HepG2 (cell line): ENCODE results near the gene SDK1. TPM values are rescaled to one million over a fixed set of nuclear protein-coding genes. Genes with fewer than 3 reads are reported as not detected.

Experiments used
- ATAC-seq: fragments of 200-7000 bp; cut with Tn5 transposase; 3 replicates; pipeline ENCODE4 v1.9.1; 2020; ENCODE audit warnings: mild to moderate bottlenecking, moderate library complexity
- BruUV-seq: library from RNA; stranded (reverse); fragments of 400-500 nt; replicated peaks from 2 replicates; lab custom pipeline; 2021; lab: Mats Ljungman, UMichigan
- CTCF ChIA-PET: fragments of 300-600 bp; formaldehyde crosslinking; extraction: SDS; loops from one replicate; lab custom pipeline; 2021; ENCODE audit warnings: low total read pairs, inconsistent platforms, low intra/inter-chr PET ratio; lab: Yijun Ruan, JAX
- POLR2A ChIA-PET: fragments of 350-600 bp; sonication (Branson Sonifier 250); formaldehyde crosslinking; loops from one replicate; lab custom pipeline; 2020; ENCODE audit warnings: antibody characterized with exemption, inconsistent platforms; lab: Yijun Ruan, JAX
- DNase-seq: peaks from one replicate; pipeline ENCODE4 v3.0.0-alpha.2; 2015; ENCODE audit warnings: low spot score
- FAIRE-seq: peaks from 3 replicates; lab custom pipeline; 2011; peaks lifted over from hg19 to GRCh38; lab: Jason Lieb, UNC
- H2AFZ ChIP-seq: one replicate; pipeline ENCODE4 v1.6.1; 2011; ENCODE audit warnings: low read length, inconsistent platforms
- H3K27ac ChIP-seq: fragments of 300-600 bp; 3 replicates; pipeline ENCODE4 v1.8.0; 2011; ENCODE audit warnings: mixed run types, mild to moderate bottlenecking, mixed read lengths, low read length, inconsistent platforms; ENCODE audit not compliant: insufficient read depth; ENCODE audit errors: extremely low read length
- H3K27me3 ChIP-seq, 2 experiments: fragments of 200-600 bp in 1 of 2; 2 replicates in 1 of 2; 3 replicates in 1 of 2; pipeline versions ENCODE4 v1.6.0 to v1.8.0; 2011; ENCODE audit warnings: low read length in 2 of 2, mild to moderate bottlenecking in 2 of 2, moderate library complexity in 2 of 2, inconsistent platforms in 1 of 2; ENCODE audit not compliant: insufficient read depth in 2 of 2, control insufficient read depth in 1 of 2
- H3K36me3 ChIP-seq, 2 experiments: fragments of 200-600 bp in 1 of 2; replicated peaks in 1 of 2; 2 replicates in 1 of 2; 3 replicates in 1 of 2; pipeline versions ENCODE4 v1.5.1 to v1.8.0; 2011; ENCODE audit warnings: low read length in 2 of 2, inconsistent platforms in 1 of 2; ENCODE audit not compliant: insufficient read depth in 2 of 2, control insufficient read depth in 1 of 2
- H3K4me1 ChIP-seq: 2 replicates; pipeline ENCODE4 v1.5.1; 2012; ENCODE audit warnings: low read length, inconsistent platforms; ENCODE audit not compliant: insufficient read depth
- H3K4me2 ChIP-seq: 2 replicates; pipeline ENCODE4 v1.6.0; 2011; ENCODE audit warnings: low read depth, low read length, inconsistent platforms
- H3K4me3 ChIP-seq, 3 experiments: fragments of 200-600 bp in 1 of 3; sonication (generic), shearing (Covaris generic) in 1 of 3; replicated peaks in 1 of 3; 2 replicates each; pipeline ENCODE4 v1.5.1; 2011 to 2016; ENCODE audit warnings: low read length in 3 of 3, inconsistent platforms in 2 of 3, low read depth in 2 of 3, mild to moderate bottlenecking in 2 of 3, control low read depth in 1 of 3, mixed read lengths in 1 of 3; ENCODE audit not compliant: insufficient read depth in 1 of 3
- H3K79me2 ChIP-seq: one replicate; pipeline ENCODE4 v1.6.1; 2011; ENCODE audit warnings: low read length, inconsistent platforms; ENCODE audit not compliant: insufficient read depth
- H3K9ac ChIP-seq: 2 replicates; pipeline ENCODE4 v1.6.0; 2011; ENCODE audit warnings: mild to moderate bottlenecking, low read depth, low read length, inconsistent platforms; ENCODE audit not compliant: insufficient read depth
- H3K9me3 ChIP-seq: 2 replicates; pipeline ENCODE4 v1.5.1; 2012; ENCODE audit warnings: mild to moderate bottlenecking, low read length
- H4K20me1 ChIP-seq: 2 replicates; pipeline ENCODE4 v1.6.0; 2011; ENCODE audit warnings: inconsistent platforms, mild to moderate bottlenecking, low read length, moderate library complexity; ENCODE audit not compliant: insufficient read depth
- CEBPB ChIP-seq: IDR thresholded peaks from 2 replicates; pipeline ENCODE4 v1.6.1; 2011; ENCODE audit warnings: low read depth, low read length, improper control_type of control experiment, borderline replicate concordance
- GFI1 ChIP-seq: sonication (generic); formaldehyde crosslinking; IDR thresholded peaks from 2 replicates; pipeline ENCODE4 v1.5.0; 2020; ENCODE audit warnings: missing genetic modification reagents, mild to moderate bottlenecking, borderline replicate concordance
- GRHL1 ChIP-seq: sonication (generic); formaldehyde crosslinking; conservative IDR thresholded peaks from 2 replicates; pipeline ENCODE4 v1.8.0; 2022; ENCODE audit warnings: missing genetic modification reagents
- RNF2 ChIP-seq: fragments of 450-650 bp; conservative IDR thresholded peaks from 2 replicates; pipeline ENCODE4 v1.6.1; 2016; ENCODE audit warnings: low read depth
- TSC22D2 ChIP-seq: sonication (generic); formaldehyde crosslinking; IDR thresholded peaks from 2 replicates; pipeline ENCODE4 v1.5.1; 2020; ENCODE audit warnings: missing genetic modification reagents, mild to moderate bottlenecking, borderline replicate concordance
- ZBTB34 ChIP-seq: sonication (generic); formaldehyde crosslinking; IDR thresholded peaks from 2 replicates; pipeline ENCODE4 v1.8.0; 2022; ENCODE audit warnings: mild to moderate bottlenecking, missing genetic modification reagents
- ZNF20 ChIP-seq: sonication (generic); formaldehyde crosslinking; IDR thresholded peaks from 2 replicates; pipeline ENCODE4 v1.4.0; 2020; ENCODE audit warnings: mild to moderate bottlenecking, moderate library complexity, missing genetic modification reagents
- ZNF225 ChIP-seq: sonication (generic); formaldehyde crosslinking; IDR thresholded peaks from 2 replicates; pipeline ENCODE4 v1.4.0; 2020; ENCODE audit warnings: mild to moderate bottlenecking, missing genetic modification reagents
- ZNF652 ChIP-seq: IDR thresholded peaks from 2 replicates; pipeline ENCODE4 v1.6.1; 2016; ENCODE audit warnings: low read depth, borderline replicate concordance
- ZNF670 ChIP-seq: sonication (generic); formaldehyde crosslinking; IDR thresholded peaks from 2 replicates; pipeline ENCODE4 v1.8.0; 2022; ENCODE audit warnings: mild to moderate bottlenecking, missing genetic modification reagents, borderline replicate concordance
- WGBS: methylation state at CpG from one replicate; pipeline ENCODE4 v1.1.6; 2017; ENCODE audit warnings: low lambda C conversion rate; 5-methylcytosine and 5-hydroxymethylcytosine counted together
- in situ Hi-C: cut with HindIII; loops from 2 replicates; pipeline ENCODE4 v1.10.0; 2017; ENCODE audit warnings: low pct_unique_long_range_greater_than_20kb; ENCODE audit not compliant: extremely low pct_ligation_motif_present
- intact Hi-C: fragments of 100-400 bp; cut with micrococcal nuclease; formaldehyde crosslinking; loops from one replicate; pipeline ENCODE4 v1.10.0; 2022; ENCODE audit not compliant: unreplicated experiment
- polyA plus RNA-seq, 8 experiments: library from polyadenylated mRNA; depleted of rRNA in 3 of 8; stranded (reverse) in 7 of 8; unstranded in 1 of 8; fragments of >200 nt; fragmentation: Illumina TruSeq in 4 of 8; extraction: Trizol in 4 of 8; gene quantifications; 2 replicates each; pipeline versions ENCODE4 v1.2.1 to v1.2.3, GENCODE V29; 2011 to 2016; ENCODE audit warnings: low read depth in 4 of 8, missing spikeins in 1 of 8, mixed read lengths in 1 of 8; ENCODE audit not compliant: insufficient read depth in 1 of 8
- total RNA-seq, 5 experiments: library from RNA; depleted of rRNA; stranded (reverse); fragments of >200 nt; fragmentation: Illumina TruSeq; extraction: Trizol; gene quantifications; 2 replicates each; pipeline ENCODE4 v1.2.3, GENCODE V29; 2016; ENCODE audit warnings: low read depth in 1 of 5

SDK1 gene
- total and polyA plus RNA-seq, 2 of the 13 experiments (the other 11 are each of a cell fraction or from before 2014, with no cell fraction given) = 0.35 to 2.4 TPM

- Histone ChIP-seq H3K27me3 (no peaks in the 10 kb centered on the region), H3K9me3 (no peaks in the 10 kb centered on the region), H3K4me2 (peak overlapping the region; percentile 9; the same call in 1 of the 2 replicates), H3K36me3 (no peaks in the 10 kb centered on the region), H4K20me1 (no peaks in the 10 kb centered on the region), H3K79me2 (no peaks in the 10 kb centered on the region), H3K4me1 (peaks cover 35% of the 10 kb centered on the region), H2AFZ (no peak overlapping the region), H3K4me3 (no peak overlapping the region), H3K27ac (no peak overlapping the region), H3K9ac (no peak overlapping the region)
- FAIRE-seq (no peak), DNase-seq (peak; percentile 13), ATAC-seq (no peak)
- CTCF ChIA-PET = no interaction called here
- no TSS peak for BruUV-seq
- 57% methylated on average over 11 of the region's 11 CpGs for WGBS
- intact Hi-C loops (no loop called here), in situ Hi-C loops (no loop called here)
- TF ChIP-seq ZNF652 (CRISPR knock-in tag) = no peak
- TF ChIP-seq ZBTB34 (CRISPR knock-in tag) = no peak
- 0 out of 2 replicates have a peak, but pooled peaks have one; percentile 19 for TF ChIP-seq CEBPB
- no peak for TF ChIP-seq ZNF225 (CRISPR knock-in tag)
- TF ChIP-seq TSC22D2 (CRISPR knock-in tag) = no peak
- POLR2A ChIA-PET = no interaction called here
Observed at GRCh38 chr7:3592401-3593134, 291.5 kb downstream of the SDK1 start.

- no peaks in the 10 kb centered on the region for H4K20me1 ChIP-seq
- no peak overlapping the region for H3K4me3 ChIP-seq
- H3K4me2 ChIP-seq = no peak overlapping the region
- intact Hi-C loops = no loop called here
- ATAC-seq = no peak
- no peak overlapping the region for H3K9ac ChIP-seq
- TF ChIP-seq RNF2 = no peak
- TF ChIP-seq GFI1 (CRISPR knock-in tag) = no peak
- TF ChIP-seq GRHL1 = no peak
- no peak for TF ChIP-seq ZNF670 (CRISPR knock-in tag)
- TF ChIP-seq ZNF652 (CRISPR knock-in tag) = no peak
- TF ChIP-seq ZNF20 (CRISPR knock-in tag) = no peak
- H3K79me2 ChIP-seq = no peaks in the 10 kb centered on the region
- H3K36me3 ChIP-seq = no peaks in the 10 kb centered on the region
- no peak for DNase-seq
- ChIA-PET CTCF (no interaction called here), POLR2A (no interaction called here)
- H3K4me1 ChIP-seq = peaks cover 35% of the 10 kb centered on the region
- BruUV-seq = no TSS peak
- no peaks in the 10 kb centered on the region for H3K27me3 ChIP-seq
- H3K27ac ChIP-seq = no peak overlapping the region
- WGBS = 95% methylated on average over 4 of the region's 4 CpGs
- H2AFZ ChIP-seq = no peak overlapping the region
- H3K9me3 ChIP-seq = no peaks in the 10 kb centered on the region
- FAIRE-seq = no peak
- in situ Hi-C loops = no loop called here
Observed at GRCh38 chr7:3594901-3595300, 293.8 kb downstream of the SDK1 start.
